ENCODE measurements around the gene FRAS1. TPM values are rescaled to one million over a fixed set of nuclear protein-coding genes. Genes with fewer than 3 reads are reported as not detected.

Gene FRAS1
- total RNA-seq, 1 donor from 2014 or later: 24.6 TPM

GRCh38 chr4:78432896-78433295, 375.8 kb downstream of the FRAS1 start:
- no peaks in the 10 kb centered on the region for H4K20me1 ChIP-seq (ENCODE audit: insufficient read depth, low read length)
- TF ChIP-seq CTCF (IDR thresholded peaks at IDR 0.05; ENCODE audit: insufficient read depth, low read depth, low read length) (no peak), EZH2 (IDR thresholded peaks at IDR 0.05; ENCODE audit: insufficient read depth, low read length) (no peak)
- no peaks in the 10 kb centered on the region for H3K9me3 ChIP-seq (ENCODE audit: insufficient read depth, low read depth, low read length)
- H3K27me3 Mint-ChIP-seq (ENCODE audit: low read depth, unreplicated experiment): no peaks in the 10 kb centered on the region
- H3K27me3 ChIP-seq (ENCODE audit: insufficient read depth, low read length): no peaks in the 10 kb centered on the region
- no peak overlapping the region for H3K9ac ChIP-seq (ENCODE audit: low read length)
- H3K4me3 Mint-ChIP-seq (ENCODE audit: unreplicated experiment): no peak overlapping the region
- DNase-seq (ENCODE audit: low read depth) (peak; percentile 61), FAIRE-seq (peak; percentile 52)
- no peaks in the 10 kb centered on the region for H3K9me3 Mint-ChIP-seq (ENCODE audit: unreplicated experiment)
- peaks cover 22% of the 10 kb centered on the region for H3K4me1 Mint-ChIP-seq (ENCODE audit: low read depth, unreplicated experiment)
- no peak overlapping the region for H3K4me3 ChIP-seq (ENCODE audit: insufficient read depth, low read depth, low read length)
- no peaks in the 10 kb centered on the region for H3K4me1 ChIP-seq (ENCODE audit: insufficient read depth, low read length)
- H3K79me2 ChIP-seq (ENCODE audit: insufficient read depth, low read length): no peaks in the 10 kb centered on the region
- H2AFZ ChIP-seq (ENCODE audit: low read depth, low read length): no peak overlapping the region
- H3K4me2 ChIP-seq (ENCODE audit: low read length): no peak overlapping the region
- peak overlapping the region; percentile 82 for H3K27ac Mint-ChIP-seq (ENCODE audit: unreplicated experiment)
- no peak overlapping the region for H3K27ac ChIP-seq (ENCODE audit: low read depth, low read length)
- no peaks in the 10 kb centered on the region for H3K36me3 Mint-ChIP-seq (ENCODE audit: low read depth, unreplicated experiment)
- no peaks in the 10 kb centered on the region for H3K36me3 ChIP-seq (ENCODE audit: insufficient read depth, low read length)

- no peaks in the 10 kb centered on the region for H3K27me3 Mint-ChIP-seq (ENCODE audit: low read depth, unreplicated experiment)
- H3K79me2 ChIP-seq (ENCODE audit: insufficient read depth, low read length): no peaks in the 10 kb centered on the region
- no peak overlapping the region for H3K4me3 Mint-ChIP-seq (ENCODE audit: unreplicated experiment)
- H3K4me3 ChIP-seq (ENCODE audit: insufficient read depth, low read depth, low read length): no peak overlapping the region
- H3K9me3 Mint-ChIP-seq (ENCODE audit: unreplicated experiment): no peaks in the 10 kb centered on the region
- H3K36me3 Mint-ChIP-seq (ENCODE audit: low read depth, unreplicated experiment): peaks cover 2% of the 10 kb centered on the region
- no peaks in the 10 kb centered on the region for H3K27me3 ChIP-seq (ENCODE audit: insufficient read depth, low read length)
- H2AFZ ChIP-seq (ENCODE audit: low read depth, low read length): no peak overlapping the region
- H3K36me3 ChIP-seq (ENCODE audit: insufficient read depth, low read length): no peaks in the 10 kb centered on the region
- H3K4me1 ChIP-seq (ENCODE audit: insufficient read depth, low read length): no peaks in the 10 kb centered on the region
- H4K20me1 ChIP-seq (ENCODE audit: insufficient read depth, low read length): no peaks in the 10 kb centered on the region
- H3K27ac Mint-ChIP-seq (ENCODE audit: unreplicated experiment): no peak overlapping the region
- H3K4me2 ChIP-seq (ENCODE audit: low read length): no peak overlapping the region
- no peak overlapping the region for H3K9ac ChIP-seq (ENCODE audit: low read length)
- no peak overlapping the region for H3K27ac ChIP-seq (ENCODE audit: low read depth, low read length)
- peaks cover 22% of the 10 kb centered on the region for H3K4me1 Mint-ChIP-seq (ENCODE audit: low read depth, unreplicated experiment)
- TF ChIP-seq EZH2 (IDR thresholded peaks at IDR 0.05; ENCODE audit: insufficient read depth, low read length): no peak
- TF ChIP-seq CTCF (IDR thresholded peaks at IDR 0.05; ENCODE audit: insufficient read depth, low read depth, low read length): no peak
- no peaks in the 10 kb centered on the region for H3K9me3 ChIP-seq (ENCODE audit: insufficient read depth, low read depth, low read length)
- FAIRE-seq (peak; percentile 41), DNase-seq (ENCODE audit: low read depth) (peak; percentile 4)
These were observed 380.5 kb downstream of the FRAS1 start for GRCh38 chr4:78437608-78438088.

GRCh38 chr4:78439328-78439727, 382.2 kb downstream of the FRAS1 start:
- Histone ChIP-seq H3K9ac (ENCODE audit: low read length) (no peak overlapping the region), H3K4me1 (ENCODE audit: insufficient read depth, low read length) (no peaks in the 10 kb centered on the region), H3K4me2 (ENCODE audit: low read length) (no peak overlapping the region), H3K36me3 (ENCODE audit: insufficient read depth, low read length) (no peaks in the 10 kb centered on the region), H3K4me3 (ENCODE audit: insufficient read depth, low read depth, low read length) (no peak overlapping the region), H3K9me3 (ENCODE audit: insufficient read depth, low read depth, low read length) (no peaks in the 10 kb centered on the region), H3K27ac (ENCODE audit: low read depth, low read length) (no peak overlapping the region), H3K79me2 (ENCODE audit: insufficient read depth, low read length) (no peaks in the 10 kb centered on the region), H2AFZ (ENCODE audit: low read depth, low read length) (no peak overlapping the region), H3K27me3 (ENCODE audit: insufficient read depth, low read length) (no peaks in the 10 kb centered on the region), H4K20me1 (ENCODE audit: insufficient read depth, low read length) (no peaks in the 10 kb centered on the region)
- FAIRE-seq: no peak
- peak; percentile 10 for DNase-seq (ENCODE audit: low read depth)
- no peaks in the 10 kb centered on the region for H3K9me3 Mint-ChIP-seq (ENCODE audit: unreplicated experiment)
- H3K4me1 Mint-ChIP-seq (ENCODE audit: low read depth, unreplicated experiment): peaks cover 7% of the 10 kb centered on the region
- peaks cover 2% of the 10 kb centered on the region for H3K36me3 Mint-ChIP-seq (ENCODE audit: low read depth, unreplicated experiment)
- H3K27me3 Mint-ChIP-seq (ENCODE audit: low read depth, unreplicated experiment): no peaks in the 10 kb centered on the region
- no peak overlapping the region for H3K27ac Mint-ChIP-seq (ENCODE audit: unreplicated experiment)
- H3K4me3 Mint-ChIP-seq (ENCODE audit: unreplicated experiment): no peak overlapping the region
- TF ChIP-seq CTCF (IDR thresholded peaks at IDR 0.05; ENCODE audit: insufficient read depth, low read depth, low read length) (no peak), EZH2 (IDR thresholded peaks at IDR 0.05; ENCODE audit: insufficient read depth, low read length) (no peak)
